ENCODE data around the gene PTPRE. TPM values are rescaled to one million over a fixed set of nuclear protein-coding genes. Genes with fewer than 3 reads are reported as not detected.

The PTPRE gene
- total RNA-seq, 1 experiment from 2014 or later = 12.3 TPM

GRCh38 chr10:128046156-128046952 lies 139.5 kb downstream of the PTPRE start (continued):
- TF ChIP-seq CTCF (IDR thresholded peaks at IDR 0.05 in 2 of 3, conservative IDR thresholded peaks at IDR 0.05 in 1 of 3; ENCODE audit: borderline replicate concordance in 1 of 3, insufficient read depth in 1 of 3, low read depth in 2 of 3, low read length in 2 of 3) (no peak), CEBPB (IDR thresholded peaks at IDR 0.05; ENCODE audit: low read depth) (no peak), TCF7L2 (IDR thresholded peaks at IDR 0.05; ENCODE audit: borderline replicate concordance, extremely low read depth, insufficient read depth, insufficient read length) (no peak), EZH2 (IDR thresholded peaks at IDR 0.05) (no peak), SP1 (IDR thresholded peaks at IDR 0.05; ENCODE audit: low read depth) (no peak), SRF (IDR thresholded peaks at IDR 0.05; ENCODE audit: low read depth) (no peak), ZNF274 (IDR thresholded peaks at IDR 0.05; ENCODE audit: low read depth, low read length) (no peak), RAD21 (IDR thresholded peaks at IDR 0.05; ENCODE audit: low read depth) (no peak), POLR2A (IDR thresholded peaks at IDR 0.05; ENCODE audit: borderline replicate concordance, extremely low read depth, insufficient read depth, insufficient read length) (no peak), CBX3 (IDR thresholded peaks at IDR 0.05; ENCODE audit: low read depth) (no peak), POLR2AphosphoS5 (IDR thresholded peaks at IDR 0.05; ENCODE audit: low read depth, low read length) (no peak)
- TF ChIP-seq, protein P1, sequence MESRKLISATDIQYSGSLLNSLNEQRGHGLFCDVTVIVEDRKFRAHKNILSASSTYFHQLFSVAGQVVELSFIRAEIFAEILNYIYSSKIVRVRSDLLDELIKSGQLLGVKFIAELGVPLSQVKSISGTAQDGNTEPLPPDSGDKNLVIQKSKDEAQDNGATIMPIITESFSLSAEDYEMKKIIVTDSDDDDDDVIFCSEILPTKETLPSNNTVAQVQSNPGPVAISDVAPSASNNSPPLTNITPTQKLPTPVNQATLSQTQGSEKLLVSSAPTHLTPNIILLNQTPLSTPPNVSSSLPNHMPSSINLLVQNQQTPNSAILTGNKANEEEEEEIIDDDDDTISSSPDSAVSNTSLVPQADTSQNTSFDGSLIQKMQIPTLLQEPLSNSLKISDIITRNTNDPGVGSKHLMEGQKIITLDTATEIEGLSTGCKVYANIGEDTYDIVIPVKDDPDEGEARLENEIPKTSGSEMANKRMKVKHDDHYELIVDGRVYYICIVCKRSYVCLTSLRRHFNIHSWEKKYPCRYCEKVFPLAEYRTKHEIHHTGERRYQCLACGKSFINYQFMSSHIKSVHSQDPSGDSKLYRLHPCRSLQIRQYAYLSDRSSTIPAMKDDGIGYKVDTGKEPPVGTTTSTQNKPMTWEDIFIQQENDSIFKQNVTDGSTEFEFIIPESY (IDR thresholded peaks at IDR 0.05; ENCODE audit: extremely low read depth, insufficient replicate concordance, low read length) = no peak

Measured in HCT116 (cell line).